K562 (cell line): ENCODE measurements around the gene ERN1. TPM values are rescaled to one million over a fixed set of nuclear protein-coding genes. Genes with fewer than 3 reads are reported as not detected.

Experiments
- HMGXB4 ChIP-seq: sonication (generic); formaldehyde crosslinking; IDR thresholded peaks from 2 replicates; pipeline ENCODE4 v1.8.1; 2023; ENCODE audit warnings: mild to moderate bottlenecking, missing genetic modification reagents
- KDM4B ChIP-seq, 2 experiments: fragments of 450-650 bp in 1 of 2; sonication (generic) in 1 of 2; IDR thresholded peaks; 2 replicates each; pipeline ENCODE4 v1.6.1; 2016 to 2017; ENCODE audit warnings: borderline replicate concordance in 2 of 2, antibody characterized with exemption in 1 of 2, low read depth in 1 of 2, mild to moderate bottlenecking in 1 of 2
- MTA3 ChIP-seq: fragments of 450-650 bp; formaldehyde crosslinking; IDR thresholded peaks from 2 replicates; pipeline ENCODE4 v1.6.1; 2017; ENCODE audit warnings: mild to moderate bottlenecking, borderline replicate concordance
- PREB ChIP-seq: sonication (generic); formaldehyde crosslinking; IDR thresholded peaks from 2 replicates; pipeline ENCODE4 v1.8.1; 2023; ENCODE audit warnings: mild to moderate bottlenecking, missing genetic modification reagents
- PTBP1 ChIP-seq: fragments of 200-400 bp; formaldehyde crosslinking; IDR thresholded peaks from 2 replicates; pipeline ENCODE4 v1.6.1; 2017; ENCODE audit warnings: low read depth, low read length
- SRSF9 ChIP-seq: fragments of 200-400 bp; formaldehyde crosslinking; IDR thresholded peaks from 2 replicates; pipeline ENCODE4 v1.6.1; 2017; ENCODE audit warnings: low read depth, low read length, borderline replicate concordance
- TGIF2 ChIP-seq: sonication (generic); formaldehyde crosslinking; IDR thresholded peaks from 2 replicates; pipeline ENCODE4 v1.8.1; 2022; ENCODE audit warnings: mild to moderate bottlenecking, missing genetic modification reagents, moderate library complexity
- USF1 ChIP-seq: sonication (generic); formaldehyde crosslinking; IDR thresholded peaks from 2 replicates; pipeline ENCODE4 v1.9.0; 2022; ENCODE audit warnings: mild to moderate bottlenecking, missing genetic modification reagents
- ZNF197 ChIP-seq: fragments of 200-800 bp; sonication (Bioruptor generic); IDR thresholded peaks from 2 replicates; pipeline ENCODE4 v1.6.1; 2016; ENCODE audit warnings: low read depth, missing genetic modification characterization, missing compliant biosample characterization
- ZNF318 ChIP-seq, 2 experiments: fragments of 450-650 bp; IDR thresholded peaks; 2 replicates each; pipeline ENCODE4 v1.6.1; 2016; ENCODE audit warnings: mild to moderate bottlenecking in 2 of 2, borderline replicate concordance in 1 of 2, low read depth in 1 of 2, moderate library complexity in 1 of 2
- ZNF57 ChIP-seq: fragments of 450-650 bp; formaldehyde crosslinking; IDR thresholded peaks from 2 replicates; pipeline ENCODE4 v1.4.0; 2020; ENCODE audit warnings: mild to moderate bottlenecking, moderate library complexity
- polyA plus RNA-seq, 8 experiments: library from polyadenylated mRNA; depleted of rRNA in 4 of 8; stranded (reverse) in 5 of 8; unstranded in 3 of 8; fragments of >200 nt; fragmentation: Nextera tagmentation in 2 of 8; fragmentation: Illumina TruSeq in 1 of 8; extraction: Ambion mirVana in 2 of 8; extraction: Trizol in 1 of 8; gene quantifications; 2 replicates each; pipeline versions ENCODE4 v1.2.1 to v1.2.3, GENCODE V29; 2011 to 2014; ENCODE audit warnings: inconsistent platforms in 1 of 8, missing spikeins in 1 of 8
- total RNA-seq, 7 experiments: library from RNA; depleted of rRNA in 6 of 7; stranded (reverse); fragments of >200 nt in 6 of 7; fragmentation: Illumina TruSeq in 2 of 7; extraction: Trizol in 2 of 7; gene quantifications; 2 replicates each; pipeline versions ENCODE4 v1.2.1 to v1.2.3, GENCODE V29; 2011 to 2021; ENCODE audit warnings: low replicate concordance in 1 of 7
- TF ChIP-seq, protein P1 (sequence below): fragments of 250-450 bp; sonication (Bioruptor Pico); IDR thresholded peaks from 2 replicates; pipeline ENCODE4 v1.4.0; 2020; ENCODE audit warnings: mild to moderate bottlenecking

Gene ERN1
- total and polyA plus RNA-seq, 9 of the 15 experiments (the other 6 are each of a cell fraction or from before 2014, with no cell fraction given), result 2.1 to 22.5 (median 7.3) TPM

GRCh38 chr17:64006361-64007088, 123.4 kb downstream of the ERN1 start (continued):
- TF ChIP-seq ZNF318 (IDR thresholded peaks at IDR 0.05; ENCODE audit: borderline replicate concordance in 1 of 2, low read depth in 1 of 2) (peak in 1 of 2 experiments; percentile 43; a peak in 1 of 4 replicates), TGIF2 (CRISPR knock-in tag) (no peak), MTA3 (peak; percentile 94), ZNF197 (CRISPR knock-in tag) (peak; percentile 65; the same call in 1 of the 2 replicates), ZNF57 (CRISPR knock-in tag) (no peak), HMGXB4 (CRISPR knock-in tag) (no peak), USF1 (CRISPR knock-in tag) (peak; percentile 78), PTBP1 (no peak), KDM4B (IDR thresholded peaks at IDR 0.05; ENCODE audit: borderline replicate concordance in 2 of 2, low read depth in 1 of 2) (peak in 1 of 2 experiments; percentile 44; a peak in 1 of 4 replicates), SRSF9 (no peak), PREB (no peak)
- TF ChIP-seq, protein P1, sequence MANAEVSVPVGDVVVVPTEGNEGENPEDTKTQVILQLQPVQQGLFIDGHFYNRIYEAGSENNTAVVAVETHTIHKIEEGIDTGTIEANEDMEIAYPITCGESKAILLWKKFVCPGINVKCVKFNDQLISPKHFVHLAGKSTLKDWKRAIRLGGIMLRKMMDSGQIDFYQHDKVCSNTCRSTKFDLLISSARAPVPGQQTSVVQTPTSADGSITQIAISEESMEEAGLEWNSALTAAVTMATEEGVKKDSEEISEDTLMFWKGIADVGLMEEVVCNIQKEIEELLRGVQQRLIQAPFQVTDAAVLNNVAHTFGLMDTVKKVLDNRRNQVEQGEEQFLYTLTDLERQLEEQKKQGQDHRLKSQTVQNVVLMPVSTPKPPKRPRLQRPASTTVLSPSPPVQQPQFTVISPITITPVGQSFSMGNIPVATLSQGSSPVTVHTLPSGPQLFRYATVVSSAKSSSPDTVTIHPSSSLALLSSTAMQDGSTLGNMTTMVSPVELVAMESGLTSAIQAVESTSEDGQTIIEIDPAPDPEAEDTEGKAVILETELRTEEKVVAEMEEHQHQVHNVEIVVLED (CRISPR knock-in tag), result no peak
